Astrocyte (in vitro differentiated cells and primary cell): ENCODE data around the gene MIOS.

ENCODE experiments used
- CTCF ChIP-seq: IDR thresholded peaks from 2 replicates; pipeline ENCODE4 v1.5.1; 2011; ENCODE audit warnings: low read depth, mild to moderate bottlenecking, inconsistent platforms, low read length, moderate library complexity; ENCODE audit not compliant: insufficient read depth
- EZH2 ChIP-seq: IDR thresholded peaks from 2 replicates; pipeline ENCODE4 v1.6.1; 2012; ENCODE audit warnings: mild to moderate bottlenecking, low read length, inconsistent platforms; ENCODE audit not compliant: insufficient read depth

- TF ChIP-seq EZH2 (no peak), CTCF (no peak)
These were observed 13.3 kb upstream of the MIOS start for GRCh38 chr7:7553386-7553785.
